IPS-20b (cell line): ENCODE measurements around the gene HMGXB3.

Experiments used
- H3K27ac ChIP-seq: one replicate; pipeline ENCODE4 v1.5.1; 2013; ENCODE audit warnings: low read length
- H3K27me3 ChIP-seq: 2 replicates; pipeline ENCODE4 v1.6.1; 2013; ENCODE audit warnings: mild to moderate bottlenecking, low read length, inconsistent platforms; ENCODE audit not compliant: insufficient read depth
- H3K36me3 ChIP-seq: 2 replicates; pipeline ENCODE4 v1.6.1; 2013; ENCODE audit warnings: low read depth, mild to moderate bottlenecking, inconsistent platforms, low read length, moderate library complexity; ENCODE audit not compliant: insufficient read depth
- H3K4me1 ChIP-seq: 2 replicates; pipeline ENCODE4 v1.6.1; 2013; ENCODE audit warnings: mild to moderate bottlenecking, control low read depth, inconsistent platforms, low read length, moderate library complexity; ENCODE audit not compliant: insufficient read depth
- H3K4me3 ChIP-seq: 2 replicates; pipeline ENCODE4 v1.5.1; 2013; ENCODE audit warnings: mild to moderate bottlenecking, low read length, inconsistent platforms
- H3K9ac ChIP-seq: 2 replicates; pipeline ENCODE4 v1.6.1; 2013; ENCODE audit warnings: low read depth, mild to moderate bottlenecking, inconsistent platforms, low read length, moderate library complexity
- H3K9me3 ChIP-seq: 2 replicates; pipeline ENCODE4 v1.6.1; 2013; ENCODE audit warnings: mild to moderate bottlenecking, low read depth, low read length, inconsistent platforms; ENCODE audit not compliant: insufficient read depth

HMGXB3 gene

GRCh38 chr5:149961957-149962409, 38.6 kb upstream of the HMGXB3 start:
- H3K4me1 ChIP-seq, result peaks cover 9% of the 10 kb centered on the region; the same call in 1 of the 2 replicates
- H3K27ac ChIP-seq, result no peak overlapping the region
- peak overlapping the region; percentile 86; the same call in 1 of the 2 replicates for H3K4me3 ChIP-seq
- H3K9me3 ChIP-seq, result no peaks in the 10 kb centered on the region
- no peaks in the 10 kb centered on the region for H3K36me3 ChIP-seq
- no peak overlapping the region for H3K9ac ChIP-seq
- peaks cover 10% of the 10 kb centered on the region for H3K27me3 ChIP-seq

DNA sequence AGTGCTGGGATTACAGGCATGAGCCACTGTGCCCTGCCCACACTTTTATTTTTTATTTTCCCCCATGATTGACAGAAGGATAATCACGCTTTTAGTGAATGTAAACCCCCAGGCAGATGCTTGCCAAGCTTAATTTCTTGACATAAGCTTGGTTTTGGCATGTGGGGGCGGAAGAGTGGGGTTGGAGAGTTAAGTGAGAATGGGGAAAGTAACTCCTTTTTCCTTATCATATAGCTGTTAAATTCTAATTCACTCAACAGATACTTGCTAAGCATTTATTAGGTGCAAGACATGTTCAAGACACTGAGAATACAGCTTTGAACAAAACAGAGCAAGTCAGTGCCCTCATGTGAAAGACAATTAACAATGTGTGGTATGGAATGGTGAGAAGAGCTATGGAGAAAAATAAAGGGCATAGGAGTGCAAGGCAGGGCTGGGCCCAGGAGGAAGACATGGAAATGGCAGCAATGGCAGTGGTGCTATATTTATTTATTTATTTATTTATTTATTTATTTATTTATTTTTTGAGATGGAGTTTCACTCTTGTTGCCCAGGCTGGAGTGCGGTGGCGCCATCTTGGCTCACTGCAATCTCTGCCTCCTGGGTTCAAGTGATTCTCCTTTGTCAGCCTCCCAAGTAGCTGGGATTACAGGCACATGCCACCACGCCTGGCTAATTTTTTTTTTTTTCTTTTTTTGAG, 37.8 kb upstream of the HMGXB3 start:
- Histone ChIP-seq H3K9ac (no peak overlapping the region), H3K4me1 (peaks cover 9% of the 10 kb centered on the region; the same call in 1 of the 2 replicates), H3K27me3 (peaks cover 10% of the 10 kb centered on the region), H3K36me3 (no peaks in the 10 kb centered on the region), H3K4me3 (no peak overlapping the region), H3K9me3 (no peaks in the 10 kb centered on the region), H3K27ac (no peak overlapping the region)

DNA sequence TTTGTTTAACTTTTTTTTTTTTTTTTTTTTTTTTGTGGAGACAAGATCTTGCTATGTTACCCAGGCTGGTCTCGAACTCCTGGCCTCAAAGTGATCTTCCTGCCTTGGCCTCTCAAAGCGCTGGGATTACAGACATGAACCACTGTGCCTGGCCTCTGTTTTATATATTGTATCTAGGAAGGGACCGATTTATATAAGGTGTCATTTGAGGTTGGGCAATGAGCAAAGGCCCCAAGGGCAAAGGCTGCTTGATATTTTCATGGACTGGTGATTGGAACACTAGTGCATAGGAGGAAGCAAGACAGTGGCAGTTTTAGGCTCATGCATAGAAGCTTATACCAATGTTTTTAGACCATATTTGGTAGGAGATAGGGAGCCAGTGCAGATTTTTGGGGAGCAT, 36.8 kb upstream of the HMGXB3 start:
- H3K4me1 ChIP-seq, result peaks cover 9% of the 10 kb centered on the region; the same call in 1 of the 2 replicates
- peaks cover 10% of the 10 kb centered on the region for H3K27me3 ChIP-seq
- H3K9me3 ChIP-seq, result no peaks in the 10 kb centered on the region
- H3K9ac ChIP-seq, result no peak overlapping the region
- no peak overlapping the region for H3K4me3 ChIP-seq
- H3K36me3 ChIP-seq, result no peaks in the 10 kb centered on the region
- no peak overlapping the region for H3K27ac ChIP-seq

GRCh38 chr5:149966946-149967345, 33.6 kb upstream of the HMGXB3 start:
- Histone ChIP-seq H3K9me3 (no peaks in the 10 kb centered on the region), H3K27ac (no peak overlapping the region), H3K36me3 (no peaks in the 10 kb centered on the region), H3K27me3 (peaks cover under 1% of the 10 kb centered on the region), H3K4me1 (no peaks in the 10 kb centered on the region), H3K9ac (no peak overlapping the region), H3K4me3 (no peak overlapping the region)

DNA sequence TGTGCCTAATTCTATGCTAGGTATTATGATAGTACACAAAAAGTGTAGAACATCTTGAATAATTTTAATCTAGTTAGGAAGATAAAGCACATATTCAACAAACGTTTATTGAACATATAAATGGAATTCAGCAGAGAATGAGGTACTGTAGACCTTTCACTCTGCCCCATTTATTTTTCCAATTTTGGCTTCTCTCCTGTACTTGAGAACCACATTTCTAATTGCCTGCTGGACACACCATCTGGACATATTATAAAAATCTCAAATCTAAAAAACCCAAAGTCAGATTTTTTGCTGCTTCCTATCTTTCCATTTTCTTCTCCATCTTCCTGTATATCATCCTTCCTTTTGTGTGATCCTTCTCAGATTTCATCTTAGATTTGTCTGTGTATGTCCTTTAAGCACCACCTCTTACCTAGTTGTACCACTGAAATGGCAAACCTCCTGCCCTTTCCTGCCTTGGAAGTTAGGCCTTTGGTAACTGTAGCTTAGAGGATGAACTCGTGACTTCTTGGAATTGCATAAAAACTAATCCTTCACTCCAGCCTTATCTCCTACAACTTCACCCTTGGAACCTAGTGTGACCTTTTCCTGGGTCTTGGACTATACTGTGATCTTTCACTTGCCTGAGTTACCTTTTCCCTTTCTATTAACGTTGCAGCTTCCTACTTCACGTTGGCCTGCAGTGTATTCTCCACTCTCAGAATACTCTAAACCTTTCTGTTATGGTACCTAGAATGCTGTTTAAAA, 31.2 kb upstream of the HMGXB3 start:
- no peaks in the 10 kb centered on the region for H3K27me3 ChIP-seq
- no peak overlapping the region for H3K9ac ChIP-seq
- H3K4me1 ChIP-seq, result no peaks in the 10 kb centered on the region
- no peaks in the 10 kb centered on the region for H3K36me3 ChIP-seq
- no peak overlapping the region for H3K27ac ChIP-seq
- no peak overlapping the region for H3K4me3 ChIP-seq
- no peaks in the 10 kb centered on the region for H3K9me3 ChIP-seq

- Histone ChIP-seq H3K4me3 (no peak overlapping the region), H3K36me3 (peaks cover 19% of the 10 kb centered on the region), H3K27me3 (no peaks in the 10 kb centered on the region), H3K9me3 (no peaks in the 10 kb centered on the region), H3K9ac (no peak overlapping the region), H3K27ac (no peak overlapping the region), H3K4me1 (no peaks in the 10 kb centered on the region)
Observed at GRCh38 chr5:149975409-149975808, 25.1 kb upstream of the HMGXB3 start.

DNA sequence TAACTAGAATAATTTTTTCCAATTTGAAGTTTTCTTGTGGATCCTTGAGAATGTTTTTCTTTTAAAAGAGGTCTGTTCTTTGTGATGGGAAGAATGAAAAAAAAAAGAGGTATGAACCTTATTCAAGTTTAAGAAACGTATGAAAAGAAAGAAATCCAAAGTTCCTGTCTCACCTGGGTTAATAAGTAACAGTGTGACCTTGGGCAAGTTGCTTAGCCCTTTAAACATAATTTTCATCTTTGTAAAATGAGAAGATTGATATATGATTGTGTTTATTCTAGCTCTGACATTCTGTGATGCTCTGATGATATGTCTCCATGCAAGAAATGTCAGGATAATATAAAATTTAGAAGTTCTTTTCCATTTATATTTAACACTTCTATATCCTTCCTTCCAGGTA, 20.6 kb upstream of the HMGXB3 start:
- Histone ChIP-seq H3K4me3 (no peak overlapping the region), H3K9me3 (no peaks in the 10 kb centered on the region), H3K9ac (no peak overlapping the region), H3K36me3 (peaks cover 24% of the 10 kb centered on the region), H3K4me1 (no peaks in the 10 kb centered on the region), H3K27ac (no peak overlapping the region), H3K27me3 (no peaks in the 10 kb centered on the region)

DNA sequence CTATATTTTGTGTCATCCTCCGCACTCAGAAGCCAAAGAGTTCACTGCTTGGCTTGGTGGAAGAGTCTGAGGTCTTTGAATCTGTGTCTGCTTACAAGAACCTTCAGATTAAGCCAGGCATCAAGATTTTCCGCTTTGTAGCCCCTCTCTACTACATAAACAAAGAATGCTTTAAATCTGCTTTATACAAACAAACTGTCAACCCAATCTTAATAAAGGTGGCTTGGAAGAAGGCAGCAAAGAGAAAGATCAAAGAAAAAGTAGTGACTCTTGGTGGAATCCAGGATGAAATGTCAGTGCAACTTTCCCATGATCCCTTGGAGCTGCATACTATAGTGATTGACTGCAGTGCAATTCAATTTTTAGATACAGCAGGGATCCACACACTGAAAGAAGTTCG, 19.3 kb upstream of the HMGXB3 start:
- peaks cover 24% of the 10 kb centered on the region for H3K36me3 ChIP-seq
- no peak overlapping the region for H3K4me3 ChIP-seq
- H3K9me3 ChIP-seq, result no peaks in the 10 kb centered on the region
- no peaks in the 10 kb centered on the region for H3K27me3 ChIP-seq
- no peak overlapping the region for H3K9ac ChIP-seq
- no peak overlapping the region for H3K27ac ChIP-seq
- no peaks in the 10 kb centered on the region for H3K4me1 ChIP-seq

GRCh38 chr5:149982505-149982904, 18.0 kb upstream of the HMGXB3 start:
- H3K4me1 ChIP-seq, result no peaks in the 10 kb centered on the region
- no peak overlapping the region for H3K9ac ChIP-seq
- H3K4me3 ChIP-seq, result no peak overlapping the region
- no peaks in the 10 kb centered on the region for H3K9me3 ChIP-seq
- H3K27me3 ChIP-seq, result no peaks in the 10 kb centered on the region
- H3K36me3 ChIP-seq, result peaks cover 24% of the 10 kb centered on the region
- no peak overlapping the region for H3K27ac ChIP-seq

DNA sequence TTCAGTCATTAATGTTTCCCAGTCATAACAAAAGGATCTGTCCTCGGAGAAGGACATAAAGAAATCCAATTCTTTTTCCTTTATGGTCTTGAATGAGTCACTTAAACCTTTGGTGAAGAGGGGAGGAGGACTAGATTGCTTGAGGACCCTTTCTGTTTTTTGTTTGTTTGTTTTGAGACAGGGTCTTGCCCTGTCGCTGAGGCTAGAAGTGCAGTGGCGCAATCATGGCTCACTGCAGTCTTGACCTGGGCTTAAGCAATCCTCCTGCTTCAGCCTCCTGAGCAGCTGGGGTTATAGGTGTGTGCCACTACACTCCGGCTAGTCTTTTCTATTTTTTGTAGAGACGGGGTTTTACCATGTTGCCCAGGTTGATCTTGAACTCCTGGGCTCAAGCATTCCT, 12.4 kb upstream of the HMGXB3 start:
- Histone ChIP-seq H3K4me1 (no peaks in the 10 kb centered on the region), H3K4me3 (no peak overlapping the region), H3K9me3 (no peaks in the 10 kb centered on the region), H3K27ac (no peak overlapping the region), H3K36me3 (no peaks in the 10 kb centered on the region), H3K27me3 (no peaks in the 10 kb centered on the region), H3K9ac (no peak overlapping the region)

DNA sequence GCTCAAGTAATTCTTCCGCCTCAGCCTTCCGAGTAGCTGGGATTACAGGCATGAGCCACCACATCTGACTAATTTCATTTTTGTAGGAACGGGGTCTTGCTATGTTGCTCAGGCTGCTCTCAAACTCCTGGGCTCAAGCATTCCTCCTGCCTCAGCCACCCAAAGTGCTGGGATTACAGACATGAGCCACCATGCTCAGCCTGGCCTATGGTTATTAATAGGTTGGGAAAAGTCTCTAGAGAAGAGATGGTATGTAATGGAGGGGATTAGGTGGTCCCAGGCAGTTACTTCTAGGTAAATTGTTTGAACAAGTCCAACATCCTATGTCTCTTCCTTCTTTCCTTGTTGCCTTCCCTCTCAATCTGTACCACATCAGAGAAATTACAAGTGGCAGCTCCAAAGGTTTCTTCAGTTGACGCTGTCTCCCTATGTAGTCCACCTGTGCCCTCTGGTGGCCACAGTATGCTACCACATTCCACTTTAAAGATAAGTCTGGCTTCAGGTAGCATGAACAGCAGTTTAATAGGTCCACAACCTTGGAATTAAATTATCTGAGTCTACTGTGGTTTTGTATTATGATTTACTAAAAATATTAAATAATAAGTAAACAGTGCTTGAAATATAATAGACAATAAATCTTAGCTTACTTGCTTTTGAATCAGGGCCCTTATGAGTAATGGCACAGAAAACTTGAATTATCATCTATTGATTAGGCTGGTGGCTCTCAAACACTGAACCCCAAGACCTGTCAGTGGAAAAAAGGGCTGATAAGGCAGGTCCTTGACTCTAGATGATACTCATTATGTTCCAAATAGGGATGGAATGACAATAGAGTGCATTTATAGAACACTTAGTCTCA, 9.8 kb upstream of the HMGXB3 start:
- Histone ChIP-seq H3K36me3 (no peaks in the 10 kb centered on the region), H3K27me3 (no peaks in the 10 kb centered on the region), H3K9ac (no peak overlapping the region), H3K9me3 (no peaks in the 10 kb centered on the region), H3K27ac (no peak overlapping the region), H3K4me1 (no peaks in the 10 kb centered on the region), H3K4me3 (no peak overlapping the region)
